SK-N-SH (cell line): ENCODE data around the gene DOCK6. TPM values are rescaled to one million over a fixed set of nuclear protein-coding genes. Genes with fewer than 3 reads are reported as not detected.

Experiments
- CTCF ChIA-PET: fragments of 300-600, 350-600 bp; formaldehyde crosslinking; extraction: SDS; loops from one replicate; lab custom pipeline; 2021; lab: Yijun Ruan, JAX
- POLR2A ChIA-PET: fragments of 350-600 bp; sonication (Branson Sonifier 250); formaldehyde crosslinking; extraction: SDS; loops from one replicate; lab custom pipeline; 2020; ENCODE audit warnings: antibody characterized with exemption, inconsistent platforms; lab: Yijun Ruan, JAX
- DNase-seq: peaks from one replicate; pipeline ENCODE4 v3.0.0; 2012
- H2AFZ ChIP-seq: fragments of 200-600 bp; sonication (generic); 2 replicates; pipeline ENCODE4 v1.8.1; 2016; ENCODE audit warnings: antibody characterized with exemption, mild to moderate bottlenecking, low read depth
- H3F3A ChIP-seq: fragments of 200-600 bp; sonication (generic); replicated peaks from 2 replicates; pipeline ENCODE3; 2016; ENCODE audit warnings: antibody characterized with exemption, mild to moderate bottlenecking; ENCODE audit not compliant: insufficient read depth
- H3K27ac ChIP-seq, 2 experiments: fragments of 200-500 bp in 1 of 2; fragments of 200-600 bp in 1 of 2; sonication (Bioruptor generic) in 1 of 2; sonication (generic), shearing (Covaris generic) in 1 of 2; 2 replicates each; pipeline versions ENCODE4 v1.5.1 to v1.6.1; 2014 to 2016; ENCODE audit warnings: low read depth in 2 of 2, inconsistent platforms in 1 of 2, low read length in 1 of 2, mild to moderate bottlenecking in 1 of 2, mixed read lengths in 1 of 2
- H3K27me3 ChIP-seq: fragments of 200-600 bp; sonication (generic), shearing (Covaris generic); 2 replicates; pipeline ENCODE4 v1.6.1; 2016; ENCODE audit warnings: mixed run types; ENCODE audit not compliant: insufficient read depth
- H3K36me3 ChIP-seq, 2 experiments: fragments of 200-500 bp in 1 of 2; fragments of 200-600 bp in 1 of 2; sonication (Bioruptor generic) in 1 of 2; sonication (generic) in 1 of 2; replicated peaks in 1 of 2; 2 replicates each; pipeline versions ENCODE3 to v1.5.1; 2014 to 2016; ENCODE audit warnings: low read length in 1 of 2, mild to moderate bottlenecking in 1 of 2; ENCODE audit not compliant: insufficient read depth in 2 of 2, control insufficient read depth in 1 of 2
- H3K4me1 ChIP-seq, 2 experiments: fragments of 200-500 bp in 1 of 2; fragments of 200-600 bp in 1 of 2; sonication (Bioruptor generic) in 1 of 2; sonication (generic), shearing (Covaris generic) in 1 of 2; 2 replicates each; pipeline versions ENCODE4 v1.5.1 to v1.6.1; 2014 to 2016; ENCODE audit warnings: low read depth in 1 of 2, low read length in 1 of 2, mixed run types in 1 of 2; ENCODE audit not compliant: insufficient read depth in 2 of 2, control insufficient read depth in 1 of 2
- H3K4me2 ChIP-seq: fragments of 200-600 bp; sonication (generic), shearing (Covaris generic); 2 replicates; pipeline ENCODE4 v1.6.1; 2017; ENCODE audit warnings: mixed run types
- H3K4me3 ChIP-seq, 2 experiments: fragments of 200-500 bp in 1 of 2; fragments of 200-600 bp in 1 of 2; sonication (Bioruptor generic) in 1 of 2; sonication (generic), shearing (Covaris generic) in 1 of 2; 2 replicates each; pipeline versions ENCODE4 v1.5.1 to v1.8.1; 2014 to 2016; ENCODE audit warnings: low read depth in 2 of 2, inconsistent platforms in 1 of 2, low read length in 1 of 2, mild to moderate bottlenecking in 1 of 2, mixed read lengths in 1 of 2, moderate library complexity in 1 of 2
- H3K79me2 ChIP-seq: fragments of 200-600 bp; sonication (generic); 2 replicates; pipeline ENCODE4 v1.8.1; 2017; ENCODE audit warnings: mild to moderate bottlenecking; ENCODE audit not compliant: insufficient read depth
- H3K9ac ChIP-seq: fragments of 200-600 bp; sonication (generic); 2 replicates; pipeline ENCODE4 v1.6.1; 2017; ENCODE audit warnings: mixed run types
- H3K9me2 ChIP-seq: fragments of 200-600 bp; sonication (generic); 2 replicates; pipeline ENCODE4 v1.6.1; 2017; ENCODE audit warnings: mixed run types
- H3K9me3 ChIP-seq: fragments of 200-600 bp; sonication (generic); 2 replicates; pipeline ENCODE4 v1.6.1; 2017; ENCODE audit warnings: mixed run types, mild to moderate bottlenecking, moderate library complexity
- H4K20me1 ChIP-seq: fragments of 200-600 bp; sonication (generic); 2 replicates; pipeline ENCODE4 v1.6.1; 2017; ENCODE audit warnings: mild to moderate bottlenecking, mixed run types; ENCODE audit not compliant: insufficient read depth
- CHD2 ChIP-seq: fragments of 150-350 bp; IDR thresholded peaks from 2 replicates; pipeline ENCODE4 v1.6.1; 2018; ENCODE audit warnings: low read length; ENCODE audit not compliant: partially characterized antibody
- ELF1 ChIP-seq: IDR thresholded peaks from 2 replicates; pipeline ENCODE4 v1.4.0; 2012
- EP300 ChIP-seq, 2 experiments: IDR thresholded peaks; 2 replicates each; pipeline versions ENCODE4 v1.4.0 to v1.6.1; 2012; ENCODE audit warnings: borderline replicate concordance in 1 of 2, low read depth in 1 of 2, low read length in 1 of 2
- FOSL2 ChIP-seq: IDR thresholded peaks from 2 replicates; pipeline ENCODE4 v1.4.0; 2012; ENCODE audit warnings: low read depth, mild to moderate bottlenecking, moderate library complexity, borderline replicate concordance
- GABPA ChIP-seq: IDR thresholded peaks from 2 replicates; pipeline ENCODE4 v1.4.0; 2012; ENCODE audit warnings: low read depth, mild to moderate bottlenecking
- GATA2 ChIP-seq: sonication (generic); formaldehyde crosslinking; IDR thresholded peaks from 2 replicates; pipeline ENCODE4 v1.5.0; 2020; ENCODE audit warnings: mild to moderate bottlenecking, missing genetic modification reagents
- MAX ChIP-seq: IDR thresholded peaks from 2 replicates; pipeline ENCODE4 v1.4.0; 2012; ENCODE audit warnings: low read depth
- MXI1 ChIP-seq: IDR thresholded peaks from 2 replicates; pipeline ENCODE4 v1.6.1; 2012; ENCODE audit warnings: mild to moderate bottlenecking, low read depth, low read length, improper control_type of control experiment
- NRF1 ChIP-seq: IDR thresholded peaks from 2 replicates; pipeline ENCODE4 v1.6.1; 2012; ENCODE audit warnings: low read depth, mild to moderate bottlenecking, low read length
- RAD21 ChIP-seq: IDR thresholded peaks from 2 replicates; pipeline ENCODE4 v1.6.1; 2012; ENCODE audit warnings: mild to moderate bottlenecking, low read length
- RCOR1 ChIP-seq: fragments of 150-350 bp; IDR thresholded peaks from 2 replicates; pipeline ENCODE4 v1.6.1; 2017; ENCODE audit warnings: antibody characterized with exemption, low read length
- REST ChIP-seq: IDR thresholded peaks from 2 replicates; pipeline ENCODE4 v1.6.1; 2012; ENCODE audit warnings: mild to moderate bottlenecking, low read depth, low read length, moderate library complexity
- RFX5 ChIP-seq: IDR thresholded peaks from 2 replicates; pipeline ENCODE4 v1.6.1; 2012; ENCODE audit warnings: mild to moderate bottlenecking, improper control_type of control experiment, low read length
- SIN3A ChIP-seq: IDR thresholded peaks from 2 replicates; pipeline ENCODE4 v1.6.1; 2012; ENCODE audit warnings: low read depth, mild to moderate bottlenecking, low read length, moderate library complexity, borderline replicate concordance
- TAF1 ChIP-seq: IDR thresholded peaks from 2 replicates; pipeline ENCODE4 v1.6.1; 2012; ENCODE audit warnings: low read depth, mild to moderate bottlenecking, low read length, moderate library complexity, borderline replicate concordance
- TCF12 ChIP-seq: IDR thresholded peaks from 2 replicates; pipeline ENCODE4 v1.4.0; 2012
- USF2 ChIP-seq: fragments of 150-350 bp; IDR thresholded peaks from 2 replicates; pipeline ENCODE4 v1.6.1; 2017; ENCODE audit warnings: antibody characterized with exemption, low read length, low read depth, borderline replicate concordance
- WGBS: methylation state at CpG from one replicate; pipeline ENCODE4 v1.1.6; 2017; ENCODE audit warnings: low lambda C conversion rate; 5-methylcytosine and 5-hydroxymethylcytosine counted together
- polyA plus RNA-seq, 3 experiments: library from polyadenylated mRNA; depleted of rRNA; stranded (reverse); fragments of >200 nt; gene quantifications; 2 replicates each; pipeline ENCODE4 v1.2.3, GENCODE V29; 2012
- TF ChIP-seq, protein P1 (sequence below): fragments of 150-350 bp; IDR thresholded peaks from 2 replicates; pipeline ENCODE4 v1.6.1; 2016; ENCODE audit warnings: mild to moderate bottlenecking, low read depth, low read length

Gene DOCK6
- polyA plus RNA-seq, 1 of the 3 experiments (the other 2 are of a cell fraction), result 18.3 TPM

DNA sequence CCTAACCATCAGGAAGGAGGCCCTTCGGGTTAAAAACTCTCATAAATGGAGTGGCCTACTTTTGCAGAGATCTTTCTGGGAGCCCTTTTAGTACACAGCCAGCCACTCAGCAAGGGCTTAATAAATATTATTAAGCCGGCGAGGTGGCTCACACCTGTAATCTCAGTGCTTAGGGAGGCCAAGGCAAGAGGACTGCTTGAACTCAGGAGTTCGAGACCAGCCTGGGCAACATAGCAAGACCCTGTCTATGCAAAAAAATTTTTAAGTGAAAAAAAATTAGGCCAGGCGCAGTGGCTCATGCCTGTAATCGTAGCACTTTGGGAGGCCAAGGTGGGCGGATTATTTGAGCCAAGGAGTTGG is 64.2 kb downstream of the DOCK6 start:
- 88% methylated on average over 7 of the region's 7 CpGs for WGBS
- Histone ChIP-seq H3K9ac (0 out of 2 replicates have a peak overlapping the region, but pooled peaks have one; percentile 91), H3K27ac (peak overlapping the region; percentile 57 to 89), H3K9me2 (no peaks in the 10 kb centered on the region), H3K27me3 (no peaks in the 10 kb centered on the region), H3K4me1 (peaks cover 8 to 16% of the 10 kb centered on the region in 2 experiments; a peak in 3 of 4 replicates), H3K9me3 (no peaks in the 10 kb centered on the region), H3K4me3 (peak overlapping the region in 1 of 2 experiments; percentile 80; a peak in 2 of 4 replicates)
- ChIA-PET CTCF (interaction anchor here (0.6 to 2.2 kb wide), 6 partner anchors 9 to 256 kb away, joined by 3 to 18 read pairs (median 4); no protein-coding TSS in a partner anchor), POLR2A (interaction anchor here (0.6 to 1.0 kb wide), 2 partner anchors 16 to 60 kb away, joined by 4 read pairs; no protein-coding TSS in a partner anchor)
- TF ChIP-seq FOSL2, result no peak
- TF ChIP-seq CHD2, result no peak
- TF ChIP-seq TCF12, result no peak
- no peak for TF ChIP-seq EP300 (IDR thresholded peaks at IDR 0.05; ENCODE audit: borderline replicate concordance in 1 of 2, low read depth in 1 of 2, low read length in 1 of 2)
- no peak for TF ChIP-seq GATA2
- TF ChIP-seq USF2, result no peak
- TF ChIP-seq NRF1, result no peak
- no peak for TF ChIP-seq RAD21
- TF ChIP-seq GABPA, result no peak
- TF ChIP-seq RFX5, result no peak
- no peak for TF ChIP-seq SIN3A
- no peak for TF ChIP-seq MXI1
- TF ChIP-seq MAX, result no peak
- TF ChIP-seq REST, result no peak
- TF ChIP-seq, protein P1, sequence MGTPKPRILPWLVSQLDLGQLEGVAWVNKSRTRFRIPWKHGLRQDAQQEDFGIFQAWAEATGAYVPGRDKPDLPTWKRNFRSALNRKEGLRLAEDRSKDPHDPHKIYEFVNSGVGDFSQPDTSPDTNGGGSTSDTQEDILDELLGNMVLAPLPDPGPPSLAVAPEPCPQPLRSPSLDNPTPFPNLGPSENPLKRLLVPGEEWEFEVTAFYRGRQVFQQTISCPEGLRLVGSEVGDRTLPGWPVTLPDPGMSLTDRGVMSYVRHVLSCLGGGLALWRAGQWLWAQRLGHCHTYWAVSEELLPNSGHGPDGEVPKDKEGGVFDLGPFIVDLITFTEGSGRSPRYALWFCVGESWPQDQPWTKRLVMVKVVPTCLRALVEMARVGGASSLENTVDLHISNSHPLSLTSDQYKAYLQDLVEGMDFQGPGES, result no peak
- TF ChIP-seq TAF1, result no peak
- TF ChIP-seq ELF1, result no peak
- no peak for TF ChIP-seq RCOR1
- TF ChIP-seq, all 33 proteins: peak for 0
- Histone ChIP-seq H3F3A (peaks cover 6% of the 10 kb centered on the region), H3K4me2 (peak overlapping the region; percentile 95; the same call in 1 of the 2 replicates), H2AFZ (0 out of 2 replicates have a peak overlapping the region, but pooled peaks have one; percentile 68), H3K36me3 (peaks cover 8 to 17% of the 10 kb centered on the region in 2 experiments), H4K20me1 (peaks cover 15% of the 10 kb centered on the region; the same call in 1 of the 2 replicates), H3K79me2 (peaks cover 41% of the 10 kb centered on the region)
- no peak for DNase-seq
